ENCODE data around the gene IRF2. TPM values are rescaled to one million over a fixed set of nuclear protein-coding genes. Genes with fewer than 3 reads are reported as not detected.
A peak's percentile ranks its signal among the peaks of the same experiment; 100 is the strongest.

The IRF2 gene
- total RNA-seq, 1 donor from 2014 or later: 47.6 TPM

GRCh38 chr4:184419976-184420375, 54.4 kb downstream of the IRF2 start:
- H3K27me3 Mint-ChIP-seq (ENCODE audit: low read depth): no peaks in the 10 kb centered on the region
- intact Hi-C loops (cut with micrococcal nuclease): loop anchor here (1.0 to 5.0 kb wide), 10 partner anchors 39 to 402 kb away; partner anchors contain the start of genes CASP3, CENPU, IRF2 and PRIMPOL
- peaks cover 74% of the 10 kb centered on the region for H3K36me3 Mint-ChIP-seq (ENCODE audit: low read depth)
- DNase-seq (ENCODE audit: low spot score): no peak
- peaks cover 72% of the 10 kb centered on the region for H3K4me1 Mint-ChIP-seq (ENCODE audit: low read depth)
- H3K9me3 Mint-ChIP-seq: peaks cover 5% of the 10 kb centered on the region
- peak overlapping the region; percentile 68 for H3K4me3 Mint-ChIP-seq (ENCODE audit: low read depth)
- H3K27ac Mint-ChIP-seq: peak overlapping the region; percentile 94

- intact Hi-C loops (cut with micrococcal nuclease): loop anchor here (1.0 to 5.0 kb wide), 5 partner anchors 10 to 404 kb away; no protein-coding TSS in a partner anchor
- Mint-ChIP-seq H3K36me3 (ENCODE audit: low read depth) (peaks cover 70% of the 10 kb centered on the region), H3K4me3 (ENCODE audit: low read depth) (peak overlapping the region; percentile 48), H3K9me3 (peaks cover 5% of the 10 kb centered on the region), H3K4me1 (ENCODE audit: low read depth) (peaks cover 73% of the 10 kb centered on the region), H3K27ac (peak overlapping the region; percentile 91), H3K27me3 (ENCODE audit: low read depth) (no peaks in the 10 kb centered on the region)
- no peak for DNase-seq (ENCODE audit: low spot score)
These were observed 56.4 kb downstream of the IRF2 start for GRCh38 chr4:184417802-184418511.

- Mint-ChIP-seq H3K4me3 (ENCODE audit: low read depth) (peak overlapping the region; percentile 74), H3K4me1 (ENCODE audit: low read depth) (peaks cover 73% of the 10 kb centered on the region), H3K27me3 (ENCODE audit: low read depth) (no peaks in the 10 kb centered on the region), H3K27ac (peak overlapping the region; percentile 91), H3K36me3 (ENCODE audit: low read depth) (peaks cover 66% of the 10 kb centered on the region), H3K9me3 (no peaks in the 10 kb centered on the region)
- peak; percentile 62 for DNase-seq (ENCODE audit: low spot score)
- intact Hi-C loops (cut with micrococcal nuclease): loop anchor here (1.0 to 5.0 kb wide), 4 partner anchors 42 to 405 kb away; no protein-coding TSS in a partner anchor
These were observed 57.2 kb downstream of the IRF2 start for GRCh38 chr4:184416913-184417734.

GRCh38 chr4:184415071-184415470, 59.3 kb downstream of the IRF2 start:
- H3K36me3 Mint-ChIP-seq (ENCODE audit: low read depth): peaks cover 68% of the 10 kb centered on the region
- H3K4me3 Mint-ChIP-seq (ENCODE audit: low read depth): no peak overlapping the region
- H3K27me3 Mint-ChIP-seq (ENCODE audit: low read depth): no peaks in the 10 kb centered on the region
- H3K27ac Mint-ChIP-seq: peak overlapping the region; percentile 83
- DNase-seq (ENCODE audit: low spot score): no peak
- peaks cover 64% of the 10 kb centered on the region for H3K4me1 Mint-ChIP-seq (ENCODE audit: low read depth)
- intact Hi-C loops (cut with micrococcal nuclease): loop anchor here (5.0 kb wide), 1 partner anchor 407 kb away; no protein-coding TSS in a partner anchor
- no peaks in the 10 kb centered on the region for H3K9me3 Mint-ChIP-seq

- H3K9me3 Mint-ChIP-seq: no peaks in the 10 kb centered on the region
- no peak for DNase-seq (ENCODE audit: low spot score)
- intact Hi-C loops (cut with micrococcal nuclease): no loop called here
- H3K27me3 Mint-ChIP-seq (ENCODE audit: low read depth): no peaks in the 10 kb centered on the region
- no peak overlapping the region for H3K4me3 Mint-ChIP-seq (ENCODE audit: low read depth)
- peak overlapping the region; percentile 13 for H3K27ac Mint-ChIP-seq
- H3K4me1 Mint-ChIP-seq (ENCODE audit: low read depth): peaks cover 64% of the 10 kb centered on the region
- peaks cover 70% of the 10 kb centered on the region for H3K36me3 Mint-ChIP-seq (ENCODE audit: low read depth)
These were observed 60.9 kb downstream of the IRF2 start for GRCh38 chr4:184413261-184414046.

GRCh38 chr4:184410748-184411147, 63.6 kb downstream of the IRF2 start:
- intact Hi-C loops (cut with micrococcal nuclease): no loop called here
- Mint-ChIP-seq H3K4me3 (ENCODE audit: low read depth) (no peak overlapping the region), H3K27ac (no peak overlapping the region), H3K36me3 (ENCODE audit: low read depth) (peaks cover 75% of the 10 kb centered on the region), H3K9me3 (no peaks in the 10 kb centered on the region), H3K27me3 (ENCODE audit: low read depth) (no peaks in the 10 kb centered on the region), H3K4me1 (ENCODE audit: low read depth) (peaks cover 62% of the 10 kb centered on the region)
- no peak for DNase-seq (ENCODE audit: low spot score)

GRCh38 chr4:184409911-184410692, 64.2 kb downstream of the IRF2 start:
- intact Hi-C loops (cut with micrococcal nuclease): no loop called here
- peak overlapping the region; percentile 74 for H3K27ac Mint-ChIP-seq

GRCh38 chr4:184409502-184409901, 64.8 kb downstream of the IRF2 start:
- no peak for DNase-seq (ENCODE audit: low spot score)
- intact Hi-C loops (cut with micrococcal nuclease): no loop called here
- Mint-ChIP-seq H3K36me3 (ENCODE audit: low read depth) (peaks cover 73% of the 10 kb centered on the region), H3K4me1 (ENCODE audit: low read depth) (peaks cover 53% of the 10 kb centered on the region), H3K27ac (peak overlapping the region; percentile 74), H3K27me3 (ENCODE audit: low read depth) (no peaks in the 10 kb centered on the region), H3K4me3 (ENCODE audit: low read depth) (peak overlapping the region; percentile 28), H3K9me3 (no peaks in the 10 kb centered on the region)

More at GRCh38 chr4:184409911-184410692, 64.2 kb downstream of the IRF2 start:
- H3K4me3 Mint-ChIP-seq (ENCODE audit: low read depth): peak overlapping the region; percentile 28
- DNase-seq (ENCODE audit: low spot score): no peak
- no peaks in the 10 kb centered on the region for H3K27me3 Mint-ChIP-seq (ENCODE audit: low read depth)
- H3K4me1 Mint-ChIP-seq (ENCODE audit: low read depth): peaks cover 56% of the 10 kb centered on the region
- H3K36me3 Mint-ChIP-seq (ENCODE audit: low read depth): peaks cover 74% of the 10 kb centered on the region
- H3K9me3 Mint-ChIP-seq: no peaks in the 10 kb centered on the region

- Mint-ChIP-seq H3K9me3 (no peaks in the 10 kb centered on the region), H3K4me1 (ENCODE audit: low read depth) (peaks cover 51% of the 10 kb centered on the region), H3K4me3 (ENCODE audit: low read depth) (no peak overlapping the region), H3K27me3 (ENCODE audit: low read depth) (no peaks in the 10 kb centered on the region), H3K36me3 (ENCODE audit: low read depth) (peaks cover 76% of the 10 kb centered on the region), H3K27ac (peak overlapping the region; percentile 58)
- intact Hi-C loops (cut with micrococcal nuclease): loop anchor here (1.0 kb wide), 1 partner anchor 10 kb away; no protein-coding TSS in a partner anchor
- no peak for DNase-seq (ENCODE audit: low spot score)
These were observed 65.7 kb downstream of the IRF2 start for GRCh38 chr4:184408684-184409081.

- Mint-ChIP-seq H3K27me3 (ENCODE audit: low read depth) (no peaks in the 10 kb centered on the region), H3K27ac (peak overlapping the region; percentile 56), H3K4me1 (ENCODE audit: low read depth) (peaks cover 51% of the 10 kb centered on the region), H3K36me3 (ENCODE audit: low read depth) (peaks cover 76% of the 10 kb centered on the region), H3K4me3 (ENCODE audit: low read depth) (no peak overlapping the region), H3K9me3 (no peaks in the 10 kb centered on the region)
- intact Hi-C loops (cut with micrococcal nuclease): loop anchor here (1.0 kb wide), 1 partner anchor 10 kb away; no protein-coding TSS in a partner anchor
- no peak for DNase-seq (ENCODE audit: low spot score)
These were observed 66.2 kb downstream of the IRF2 start for GRCh38 chr4:184408021-184408683.

- peak overlapping the region; percentile 17 for H3K27ac Mint-ChIP-seq
- no peaks in the 10 kb centered on the region for H3K27me3 Mint-ChIP-seq (ENCODE audit: low read depth)
- peaks cover 47% of the 10 kb centered on the region for H3K4me1 Mint-ChIP-seq (ENCODE audit: low read depth)
- no peak for DNase-seq (ENCODE audit: low spot score)
- no peak overlapping the region for H3K4me3 Mint-ChIP-seq (ENCODE audit: low read depth)
- peaks cover 81% of the 10 kb centered on the region for H3K36me3 Mint-ChIP-seq (ENCODE audit: low read depth)
- H3K9me3 Mint-ChIP-seq: no peaks in the 10 kb centered on the region
- intact Hi-C loops (cut with micrococcal nuclease): no loop called here
These were observed 67.4 kb downstream of the IRF2 start for GRCh38 chr4:184406958-184407391.

All from activated T-helper 2 cell treated with anti-CD3 and anti-CD28 coated beads, Interferon-gamma antibody, Interleukin-2, Interleukin-4, amounts not matched to agents 10 μg/mL and 5 μg/mL and 100 μg/mL, durations not matched to agents 14 hours and 24 hours and 36 hours (primary cell).